T-helper 22 cell (primary cell): ENCODE data around the gene DGUOK.
"Not testable (repeated sequence)": the region's sequence is repeated elsewhere in the genome, so short reads cannot be mapped to it uniquely, and the experiment has no call there.

Experiments used
- DNase-seq: peaks from one replicate; pipeline ENCODE4 v3.0.0-alpha.2; 2020; ENCODE audit warnings: low read depth

DGUOK gene

GRCh38 chr2:73901143-73901542 is 25.5 kb upstream of the DGUOK start:
- DNase-seq, result no peak

- DNase-seq, result no peak
Observed at GRCh38 chr2:73902284-73902683, 24.4 kb upstream of the DGUOK start.

GRCh38 chr2:73903313-73903712 is 23.4 kb upstream of the DGUOK start:
- DNase-seq, result no peak

GRCh38 chr2:73903949-73904613 is 22.6 kb upstream of the DGUOK start:
- DNase-seq, result not testable (repeated sequence)

- DNase-seq, result no peak
Observed at GRCh38 chr2:73904952-73905351, 21.7 kb upstream of the DGUOK start.

GRCh38 chr2:73906847-73907505 is 19.7 kb upstream of the DGUOK start:
- DNase-seq, result no peak

GRCh38 chr2:73907840-73908452 is 18.7 kb upstream of the DGUOK start:
- no peak for DNase-seq

GRCh38 chr2:73908689-73909652 is 17.7 kb upstream of the DGUOK start:
- DNase-seq, result no peak

GRCh38 chr2:73910873-73911547 is 15.7 kb upstream of the DGUOK start:
- no peak for DNase-seq

GRCh38 chr2:73911548-73912208 is 15.0 kb upstream of the DGUOK start:
- no peak for DNase-seq

GRCh38 chr2:73913414-73914054 is 13.1 kb upstream of the DGUOK start:
- no peak for DNase-seq

- DNase-seq, result no peak
Observed at GRCh38 chr2:73914667-73915066, 12.0 kb upstream of the DGUOK start.

- no peak for DNase-seq
Observed at GRCh38 chr2:73915437-73915993, 11.2 kb upstream of the DGUOK start.

- DNase-seq, result no peak
Observed at GRCh38 chr2:73916666-73917065, 10.0 kb upstream of the DGUOK start.

GRCh38 chr2:73917296-73917695 is 9.4 kb upstream of the DGUOK start:
- no peak for DNase-seq

- DNase-seq, result no peak
Observed at GRCh38 chr2:73917696-73918207, 8.9 kb upstream of the DGUOK start.

- DNase-seq, result no peak
Observed at GRCh38 chr2:73918856-73919255, 7.8 kb upstream of the DGUOK start.

GRCh38 chr2:73919596-73920228 is 7.0 kb upstream of the DGUOK start:
- DNase-seq, result no peak
